Testis (tissue), 3 donors: Measurements from ENCODE around the gene RIPOR3. TPM values are rescaled to one million over a fixed set of nuclear protein-coding genes. Genes with fewer than 3 reads are reported as not detected.
A peak's percentile ranks its signal among the peaks of the same experiment; 100 is the strongest.

Experiments
- DNase-seq: peaks from one replicate; pipeline ENCODE4 v3.0.0-alpha.2; 2019
- H3K27ac ChIP-seq, 2 donors: fragments of 200-600 bp; sonication (generic); one replicate each; pipeline ENCODE4 v1.5.1; 2019
- H3K27me3 ChIP-seq: fragments of 200-600 bp; sonication (generic); one replicate; pipeline ENCODE4 v1.5.1; 2019
- H3K36me3 ChIP-seq: fragments of 200-600 bp; sonication (generic); one replicate; pipeline ENCODE4 v1.5.1; 2017; ENCODE audit warnings: low read depth; ENCODE audit errors: missing control alignments
- H3K4me1 ChIP-seq: fragments of 200-600 bp; sonication (generic); one replicate; pipeline ENCODE4 v1.5.1; 2019
- H3K4me3 ChIP-seq, 2 donors: fragments of 200-600 bp; sonication (generic); one replicate each; pipeline ENCODE4 v1.5.1; 2017 to 2019
- H3K9me3 ChIP-seq: fragments of 200-600 bp; sonication (generic); one replicate; pipeline ENCODE4 v1.5.1; 2017
- POLR2A ChIP-seq: fragments of 450-650 bp; IDR thresholded peaks from one replicate; pipeline ENCODE4 v1.6.1; 2017; ENCODE audit warnings: antibody characterized with exemption, mild to moderate bottlenecking, moderate library complexity
- WGBS, 2 donors: methylation state at CpG; one replicate each; pipeline ENCODE4 v1.1.5; 2018; 5-methylcytosine and 5-hydroxymethylcytosine counted together
- intact Hi-C: fragments of 100-400 bp; cut with DNase I; formaldehyde crosslinking; loops from one replicate; pipeline ENCODE4 v1.15.1; 2023; ENCODE audit warnings: low total_unique reads
- polyA plus RNA-seq: library from polyadenylated mRNA; stranded (reverse); fragments of 350-450 nt; fragmentation: Illumina TruSeq; extraction: RNeasy Lipid Tissue Mini Kit (QIAGEN cat#74804); gene quantifications from one replicate; pipeline ENCODE4 v1.2.3, GENCODE V29; 2014; ENCODE audit warnings: low read depth, low replicate concordance; ENCODE audit not compliant: insufficient read depth
- total RNA-seq, 2 donors: library from RNA; depleted of rRNA; stranded (reverse); fragments of >200 nt; gene quantifications; one replicate each; pipeline ENCODE4 v1.2.3, GENCODE V29; 2016
- TF ChIP-seq, protein P1 (sequence below), 3 experiments: fragments of 450-650 bp in 2 of 3; fragments of 200-600 bp in 1 of 3; sonication (generic) in 1 of 3; IDR thresholded peaks; one replicate each; pipeline ENCODE4 v1.5.1; 2016 to 2019; ENCODE audit warnings: antibody characterized with exemption in 3 of 3, mild to moderate bottlenecking in 2 of 3, moderate library complexity in 1 of 3

Gene RIPOR3
- total and polyA plus RNA-seq, 3 donors from 2014 or later: 11.3 to 26.9 (median 22.1) TPM

DNA sequence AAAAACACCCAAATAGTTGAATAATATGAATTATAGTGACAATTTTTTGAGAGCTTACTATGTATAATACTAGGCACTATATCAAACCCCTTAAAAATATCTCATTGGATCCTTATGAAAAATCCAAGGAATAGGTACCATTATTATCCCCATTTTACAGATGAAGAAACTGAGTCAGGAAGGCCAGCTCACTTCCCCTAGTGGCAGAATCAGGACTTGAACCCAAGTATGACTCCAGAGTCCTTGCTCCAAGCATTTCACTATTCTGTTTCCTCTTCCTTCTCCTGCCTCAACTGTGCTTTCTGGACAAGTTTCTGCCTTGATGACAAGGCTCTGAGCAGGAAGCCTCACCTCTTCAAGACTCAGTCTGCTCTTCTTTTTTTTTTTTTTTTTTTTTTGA, 29.2 kb upstream of the RIPOR3 start:
- no peak for DNase-seq
- Histone ChIP-seq H3K4me3 (no peak overlapping the region), H3K4me1 (peaks cover 40% of the 10 kb centered on the region), H3K27me3 (no peaks in the 10 kb centered on the region), H3K9me3 (no peaks in the 10 kb centered on the region), H3K36me3 (no peaks in the 10 kb centered on the region), H3K27ac (peak overlapping the region in 1 of 2 donors; percentile 87)
- intact Hi-C loops: no loop called here
- TF ChIP-seq, protein P1, sequence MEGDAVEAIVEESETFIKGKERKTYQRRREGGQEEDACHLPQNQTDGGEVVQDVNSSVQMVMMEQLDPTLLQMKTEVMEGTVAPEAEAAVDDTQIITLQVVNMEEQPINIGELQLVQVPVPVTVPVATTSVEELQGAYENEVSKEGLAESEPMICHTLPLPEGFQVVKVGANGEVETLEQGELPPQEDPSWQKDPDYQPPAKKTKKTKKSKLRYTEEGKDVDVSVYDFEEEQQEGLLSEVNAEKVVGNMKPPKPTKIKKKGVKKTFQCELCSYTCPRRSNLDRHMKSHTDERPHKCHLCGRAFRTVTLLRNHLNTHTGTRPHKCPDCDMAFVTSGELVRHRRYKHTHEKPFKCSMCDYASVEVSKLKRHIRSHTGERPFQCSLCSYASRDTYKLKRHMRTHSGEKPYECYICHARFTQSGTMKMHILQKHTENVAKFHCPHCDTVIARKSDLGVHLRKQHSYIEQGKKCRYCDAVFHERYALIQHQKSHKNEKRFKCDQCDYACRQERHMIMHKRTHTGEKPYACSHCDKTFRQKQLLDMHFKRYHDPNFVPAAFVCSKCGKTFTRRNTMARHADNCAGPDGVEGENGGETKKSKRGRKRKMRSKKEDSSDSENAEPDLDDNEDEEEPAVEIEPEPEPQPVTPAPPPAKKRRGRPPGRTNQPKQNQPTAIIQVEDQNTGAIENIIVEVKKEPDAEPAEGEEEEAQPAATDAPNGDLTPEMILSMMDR (IDR thresholded peaks at IDR 0.05): no peak
- no peak for TF ChIP-seq POLR2A

DNA sequence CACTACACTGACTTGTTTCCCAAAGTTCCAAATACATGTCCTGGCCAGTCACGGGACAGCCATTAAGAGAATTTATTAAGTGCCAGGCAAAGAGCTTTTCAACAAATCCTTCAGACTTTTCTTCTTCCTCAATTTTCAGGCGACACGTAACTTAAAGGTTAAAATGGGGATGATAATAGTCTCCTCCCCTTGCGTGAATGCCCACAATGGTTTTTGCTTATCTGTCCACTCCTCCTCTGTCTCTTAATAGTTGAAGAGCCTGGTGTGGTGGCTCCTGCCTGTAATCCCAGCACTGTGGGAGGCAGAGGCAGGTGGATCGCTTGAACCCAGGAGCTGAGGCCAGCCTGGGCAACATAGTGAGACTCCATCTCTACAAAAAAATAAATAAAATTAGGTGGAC, 28.7 kb upstream of the RIPOR3 start:
- 73 to 77% methylated on average over 5 of the region's 5 CpGs for WGBS, 2 donors
- intact Hi-C loops: no loop called here
- peaks cover 35% of the 10 kb centered on the region for H3K4me1 ChIP-seq
- no peak overlapping the region for H3K27ac ChIP-seq
- no peaks in the 10 kb centered on the region for H3K9me3 ChIP-seq
- H3K4me3 ChIP-seq: no peak overlapping the region
- H3K27me3 ChIP-seq: no peaks in the 10 kb centered on the region
- TF ChIP-seq, protein P1 (IDR thresholded peaks at IDR 0.05): no peak
- no peak for TF ChIP-seq POLR2A
- DNase-seq: no peak
- no peaks in the 10 kb centered on the region for H3K36me3 ChIP-seq

DNA sequence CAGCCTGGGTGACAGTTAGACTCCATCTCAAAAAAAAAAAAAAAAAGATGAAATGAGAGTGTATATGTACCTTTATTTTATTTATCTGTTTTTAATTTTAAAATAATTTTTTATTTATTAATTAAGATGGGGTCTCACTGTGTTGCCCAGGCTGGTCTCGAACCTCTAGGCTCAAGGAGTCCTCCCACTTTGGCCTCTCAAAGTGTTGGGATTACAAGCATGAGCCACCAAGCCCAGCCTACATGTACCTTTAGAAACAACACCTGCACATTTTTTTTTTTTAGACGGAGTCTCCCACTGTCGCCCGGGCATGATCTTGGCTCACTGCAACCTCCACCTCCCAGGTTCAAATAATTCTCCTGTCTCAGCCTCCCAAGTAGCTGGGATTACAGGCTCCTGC, 28.0 kb upstream of the RIPOR3 start:
- H3K4me1 ChIP-seq: peaks cover 28% of the 10 kb centered on the region
- no peak for DNase-seq
- no peaks in the 10 kb centered on the region for H3K9me3 ChIP-seq
- H3K27me3 ChIP-seq: no peaks in the 10 kb centered on the region
- intact Hi-C loops: no loop called here
- no peaks in the 10 kb centered on the region for H3K36me3 ChIP-seq
- H3K4me3 ChIP-seq: no peak overlapping the region
- TF ChIP-seq POLR2A: no peak
- TF ChIP-seq, protein P1 (IDR thresholded peaks at IDR 0.05): no peak
- H3K27ac ChIP-seq: no peak overlapping the region
- WGBS, 2 donors: 95 to 97% methylated on average over 4 of the region's 4 CpGs

DNA sequence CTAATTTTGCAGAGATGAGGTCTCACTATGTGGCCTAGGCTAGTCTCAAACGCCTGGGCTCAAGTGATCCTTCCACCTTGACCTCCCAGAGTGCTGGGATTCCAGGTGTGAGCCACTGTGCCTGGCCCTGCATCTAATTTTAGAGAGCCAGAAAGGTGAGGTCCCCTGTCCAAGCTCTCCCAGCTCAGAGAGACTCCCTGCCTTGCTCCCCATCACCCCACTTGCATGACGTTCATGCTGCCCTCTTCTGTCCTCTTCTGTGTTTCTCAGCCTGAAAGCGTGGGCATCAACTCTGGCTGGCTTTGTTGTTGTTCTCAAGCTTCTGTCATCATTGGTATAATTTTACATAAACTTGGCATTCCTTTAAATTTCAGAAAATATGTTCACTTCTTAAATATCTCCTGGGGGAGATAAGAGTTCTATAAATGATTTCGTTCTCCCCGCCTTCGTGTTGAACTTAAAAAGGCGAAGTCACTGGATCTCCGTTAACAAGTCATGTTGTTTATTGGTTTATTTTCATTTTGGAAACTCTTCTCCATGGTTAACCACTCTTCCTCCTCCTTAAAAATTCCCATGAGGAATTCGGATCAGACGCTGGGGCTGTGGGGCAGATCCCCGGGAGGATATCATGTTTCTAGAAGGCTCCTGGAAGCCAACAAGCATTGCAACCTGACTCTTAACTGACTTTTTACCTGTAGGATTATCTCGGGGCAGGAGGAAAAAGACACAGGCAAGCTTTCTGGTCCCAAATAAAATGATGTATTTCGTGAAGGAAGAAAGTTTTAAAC, 26.8 kb upstream of the RIPOR3 start:
- H3K27me3 ChIP-seq: no peaks in the 10 kb centered on the region
- TF ChIP-seq, protein P1 (IDR thresholded peaks at IDR 0.05): no peak
- no peak for TF ChIP-seq POLR2A
- H3K4me1 ChIP-seq: peaks cover 19% of the 10 kb centered on the region
- H3K36me3 ChIP-seq: no peaks in the 10 kb centered on the region
- peak overlapping the region in 1 of 2 donors; percentile 11 for H3K27ac ChIP-seq
- DNase-seq: no peak
- WGBS, 2 donors: 61 to 66% methylated on average over 13 of the region's 13 CpGs
- H3K9me3 ChIP-seq: no peaks in the 10 kb centered on the region
- H3K4me3 ChIP-seq: no peak overlapping the region
- intact Hi-C loops: no loop called here

DNA sequence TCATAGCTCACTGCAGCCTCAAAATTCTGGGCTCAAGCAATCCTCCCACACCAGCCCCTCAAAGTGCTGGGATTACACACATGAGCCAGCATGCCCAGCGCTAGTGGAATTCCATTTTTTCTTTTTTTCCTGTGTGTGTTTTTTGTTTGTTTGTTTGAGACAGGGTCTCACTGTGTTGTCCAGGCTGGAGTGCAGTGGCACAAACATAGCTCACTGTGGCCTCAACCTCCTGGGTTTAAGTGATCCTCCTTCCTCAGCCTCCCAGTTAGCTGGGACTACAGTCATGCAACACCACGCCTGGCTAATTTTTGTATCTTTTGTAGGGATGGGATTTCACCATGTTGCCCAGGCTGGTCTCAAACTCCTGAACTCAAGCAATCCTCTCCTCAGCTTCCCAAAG, 26.0 kb upstream of the RIPOR3 start:
- H3K36me3 ChIP-seq: no peaks in the 10 kb centered on the region
- intact Hi-C loops: no loop called here
- no peaks in the 10 kb centered on the region for H3K27me3 ChIP-seq
- no peaks in the 10 kb centered on the region for H3K9me3 ChIP-seq
- H3K4me1 ChIP-seq: peaks cover 11% of the 10 kb centered on the region
- no peak for TF ChIP-seq POLR2A
- TF ChIP-seq, protein P1 (IDR thresholded peaks at IDR 0.05): no peak
- no peak for DNase-seq
- WGBS, 2 donors: 76 to 97% methylated on average over 2 of the region's 2 CpGs
- H3K27ac ChIP-seq: no peak overlapping the region
- H3K4me3 ChIP-seq: no peak overlapping the region
